KMS-11 (cell line): ENCODE data around the gene AUTS2.

Experiments
- H2AFZ ChIP-seq: fragments of 200-600 bp; sonication (generic); 2 replicates; pipeline ENCODE4 v1.6.1; 2016; ENCODE audit warnings: antibody characterized with exemption, mixed run types, low read depth
- H3K27ac ChIP-seq: fragments of 200-600 bp; sonication (generic); 2 replicates; pipeline ENCODE4 v1.6.1; 2016; ENCODE audit warnings: mild to moderate bottlenecking, mixed run types
- H3K27me3 ChIP-seq: fragments of 200-600 bp; sonication (generic); 2 replicates; pipeline ENCODE4 v1.6.1; 2017; ENCODE audit warnings: mild to moderate bottlenecking, low read depth, mixed run types, moderate library complexity; ENCODE audit not compliant: insufficient read depth
- H3K36me3 ChIP-seq: fragments of 200-600 bp; sonication (generic); 2 replicates; pipeline ENCODE4 v1.6.1; 2017; ENCODE audit warnings: mild to moderate bottlenecking, mixed run types; ENCODE audit not compliant: insufficient read depth
- H3K4me1 ChIP-seq: fragments of 200-600 bp; sonication (generic); 2 replicates; pipeline ENCODE4 v1.6.1; 2016; ENCODE audit warnings: mild to moderate bottlenecking, low read depth, mixed run types; ENCODE audit not compliant: poor library complexity, severe bottlenecking
- H3K4me2 ChIP-seq: fragments of 200-600 bp; sonication (generic); 2 replicates; pipeline ENCODE4 v1.7.0; 2016; ENCODE audit warnings: mild to moderate bottlenecking, mixed run types
- H3K4me3 ChIP-seq: fragments of 200-600 bp; sonication (generic); IDR thresholded peaks from 2 replicates; pipeline ENCODE4 v1.6.1; 2017; ENCODE audit warnings: low read depth, low read length, mixed read lengths; ENCODE audit not compliant: insufficient read depth
- H3K79me2 ChIP-seq: fragments of 200-600 bp; sonication (generic); 2 replicates; pipeline ENCODE4 v1.6.1; 2016; ENCODE audit warnings: low read depth, mixed run types; ENCODE audit not compliant: insufficient read depth
- H3K9ac ChIP-seq: fragments of 200-600 bp; sonication (generic); 2 replicates; pipeline ENCODE4 v1.6.1; 2016; ENCODE audit warnings: mild to moderate bottlenecking, mixed run types
- H4K20me1 ChIP-seq: fragments of 200-600 bp; sonication (generic); 2 replicates; pipeline ENCODE4 v1.6.1; 2016; ENCODE audit warnings: mild to moderate bottlenecking, mixed run types; ENCODE audit not compliant: insufficient read depth
- TF ChIP-seq, protein P1 (sequence below): fragments of 200-600 bp; sonication (generic); conservative IDR thresholded peaks from 2 replicates; pipeline ENCODE4 v1.6.1; 2017; ENCODE audit warnings: low read depth, mild to moderate bottlenecking, antibody characterized with exemption, low read length, moderate library complexity, mixed read lengths

AUTS2 gene

DNA sequence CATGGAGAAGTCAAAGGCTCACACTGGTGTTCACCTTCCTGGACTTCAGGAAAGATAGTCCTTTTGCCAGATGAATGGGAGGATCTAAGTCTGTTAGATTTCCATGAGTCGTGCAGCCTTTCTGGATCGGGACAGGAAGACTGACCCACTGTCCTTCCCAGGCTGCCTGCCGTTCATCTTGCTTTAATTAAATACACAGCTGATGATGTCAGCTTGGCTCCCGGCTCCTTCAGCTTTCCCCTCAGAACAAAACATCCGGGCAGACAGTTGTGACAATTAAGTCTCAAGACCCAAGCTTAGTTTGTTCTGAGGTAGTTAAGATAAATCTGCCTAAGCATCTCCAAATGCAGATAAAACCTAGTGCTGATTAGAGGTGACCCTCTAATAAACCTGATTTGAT, 58.6 kb downstream of the AUTS2 start:
- Histone ChIP-seq H3K4me1 (peaks cover 7% of the 10 kb centered on the region), H3K27me3 (no peaks in the 10 kb centered on the region), H3K79me2 (no peaks in the 10 kb centered on the region), H4K20me1 (no peaks in the 10 kb centered on the region), H2AFZ (no peak overlapping the region), H3K9ac (no peak overlapping the region), H3K27ac (no peak overlapping the region), H3K36me3 (no peaks in the 10 kb centered on the region), H3K4me3 (no peak overlapping the region), H3K4me2 (no peak overlapping the region)
- TF ChIP-seq, protein P1, sequence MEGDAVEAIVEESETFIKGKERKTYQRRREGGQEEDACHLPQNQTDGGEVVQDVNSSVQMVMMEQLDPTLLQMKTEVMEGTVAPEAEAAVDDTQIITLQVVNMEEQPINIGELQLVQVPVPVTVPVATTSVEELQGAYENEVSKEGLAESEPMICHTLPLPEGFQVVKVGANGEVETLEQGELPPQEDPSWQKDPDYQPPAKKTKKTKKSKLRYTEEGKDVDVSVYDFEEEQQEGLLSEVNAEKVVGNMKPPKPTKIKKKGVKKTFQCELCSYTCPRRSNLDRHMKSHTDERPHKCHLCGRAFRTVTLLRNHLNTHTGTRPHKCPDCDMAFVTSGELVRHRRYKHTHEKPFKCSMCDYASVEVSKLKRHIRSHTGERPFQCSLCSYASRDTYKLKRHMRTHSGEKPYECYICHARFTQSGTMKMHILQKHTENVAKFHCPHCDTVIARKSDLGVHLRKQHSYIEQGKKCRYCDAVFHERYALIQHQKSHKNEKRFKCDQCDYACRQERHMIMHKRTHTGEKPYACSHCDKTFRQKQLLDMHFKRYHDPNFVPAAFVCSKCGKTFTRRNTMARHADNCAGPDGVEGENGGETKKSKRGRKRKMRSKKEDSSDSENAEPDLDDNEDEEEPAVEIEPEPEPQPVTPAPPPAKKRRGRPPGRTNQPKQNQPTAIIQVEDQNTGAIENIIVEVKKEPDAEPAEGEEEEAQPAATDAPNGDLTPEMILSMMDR, result no peak

DNA sequence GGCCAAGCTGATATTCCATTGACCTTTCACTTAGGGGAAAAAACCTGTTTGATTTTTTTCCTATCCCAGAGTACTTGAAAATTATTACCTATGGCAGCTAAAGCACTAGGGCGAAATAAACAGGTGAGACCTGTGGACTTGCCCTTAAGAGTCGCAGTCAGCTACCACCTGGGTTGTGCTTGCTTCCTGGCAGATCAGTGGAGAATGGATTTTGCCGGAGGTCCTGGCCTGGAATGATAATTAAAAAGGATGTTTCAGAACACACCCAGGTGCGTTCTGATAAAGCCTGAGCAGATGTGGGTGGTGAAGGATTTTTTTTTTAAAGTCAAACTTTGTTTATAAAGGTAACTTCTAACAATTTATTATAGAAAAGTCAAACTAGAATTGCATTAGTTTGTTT, 59.1 kb downstream of the AUTS2 start:
- Histone ChIP-seq H3K4me2 (no peak overlapping the region), H4K20me1 (no peaks in the 10 kb centered on the region), H3K27me3 (no peaks in the 10 kb centered on the region), H3K4me3 (no peak overlapping the region), H3K27ac (no peak overlapping the region), H3K4me1 (peaks cover 7% of the 10 kb centered on the region), H3K79me2 (no peaks in the 10 kb centered on the region), H3K36me3 (no peaks in the 10 kb centered on the region), H3K9ac (no peak overlapping the region), H2AFZ (no peak overlapping the region)
- TF ChIP-seq, protein P1, result no peak

DNA sequence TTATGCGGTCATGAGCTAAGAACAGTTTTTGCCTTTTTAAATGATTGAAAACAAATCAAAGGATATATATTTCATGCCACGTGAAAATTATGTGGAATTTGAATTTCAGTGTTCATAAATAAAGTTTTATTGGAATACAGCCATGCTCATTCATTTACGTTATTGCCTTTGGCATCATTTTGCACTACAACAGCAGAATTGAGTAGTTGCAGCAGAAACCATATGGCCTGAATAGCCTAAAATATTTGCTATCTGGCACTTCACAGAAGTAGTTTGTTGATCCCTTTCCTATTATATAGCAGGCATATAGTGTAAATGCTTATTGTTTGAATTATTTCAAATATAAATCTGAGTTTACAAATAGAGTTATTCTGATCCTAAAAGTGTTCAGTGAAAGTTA, 59.7 kb downstream of the AUTS2 start:
- H3K9ac ChIP-seq, result no peak overlapping the region
- no peak overlapping the region for H2AFZ ChIP-seq
- no peak overlapping the region for H3K4me3 ChIP-seq
- peaks cover 7% of the 10 kb centered on the region for H3K4me1 ChIP-seq
- no peaks in the 10 kb centered on the region for H3K36me3 ChIP-seq
- no peaks in the 10 kb centered on the region for H3K27me3 ChIP-seq
- no peaks in the 10 kb centered on the region for H4K20me1 ChIP-seq
- no peak overlapping the region for H3K27ac ChIP-seq
- no peak overlapping the region for H3K4me2 ChIP-seq
- TF ChIP-seq, protein P1, result no peak
- H3K79me2 ChIP-seq, result no peaks in the 10 kb centered on the region

DNA sequence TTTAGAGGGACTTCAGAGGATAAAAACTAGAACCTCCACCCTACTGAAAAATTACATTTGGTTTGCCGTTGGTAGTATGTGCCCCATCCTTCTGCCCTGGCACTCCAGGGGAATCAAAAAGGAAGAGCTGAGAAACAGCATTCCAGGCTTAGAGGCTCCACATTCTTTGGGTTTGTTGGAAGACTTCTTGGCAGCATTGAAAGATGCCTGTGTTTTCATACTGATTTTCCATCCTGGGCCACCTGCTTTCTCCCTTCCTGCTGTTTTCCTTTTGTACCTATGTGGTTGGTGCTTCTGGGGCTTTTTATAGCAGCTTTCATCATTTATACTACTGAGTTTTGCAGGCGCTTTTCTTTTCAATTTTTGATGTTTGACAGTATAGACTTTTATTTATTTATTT, 61.7 kb downstream of the AUTS2 start:
- Histone ChIP-seq H3K27ac (no peak overlapping the region), H3K79me2 (no peaks in the 10 kb centered on the region), H3K4me2 (no peak overlapping the region), H4K20me1 (no peaks in the 10 kb centered on the region), H2AFZ (no peak overlapping the region), H3K36me3 (no peaks in the 10 kb centered on the region), H3K4me3 (no peak overlapping the region), H3K9ac (no peak overlapping the region), H3K27me3 (no peaks in the 10 kb centered on the region), H3K4me1 (peaks cover 8% of the 10 kb centered on the region)
- TF ChIP-seq, protein P1, result no peak

DNA sequence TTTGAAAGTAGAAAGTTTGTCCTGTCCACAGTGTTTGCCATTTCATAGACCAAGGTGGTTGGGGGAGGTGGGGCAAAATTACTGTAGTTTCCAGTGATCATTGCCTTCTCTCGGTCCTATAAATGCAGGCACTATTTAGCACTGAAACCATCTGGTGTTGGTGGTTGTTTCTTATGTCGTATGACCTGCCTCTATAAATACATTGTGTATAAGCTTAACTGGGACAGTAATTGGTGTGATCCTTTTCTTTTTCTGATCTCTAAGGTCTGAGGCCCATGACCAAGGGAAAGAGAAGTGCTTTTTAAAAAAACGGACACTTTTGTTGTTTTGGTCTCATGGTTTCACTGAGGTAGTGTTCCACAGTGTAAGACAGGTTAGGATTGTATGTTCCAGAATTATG, 63.1 kb downstream of the AUTS2 start:
- peaks cover 7% of the 10 kb centered on the region for H3K4me1 ChIP-seq
- H4K20me1 ChIP-seq, result no peaks in the 10 kb centered on the region
- H3K27me3 ChIP-seq, result no peaks in the 10 kb centered on the region
- no peak overlapping the region for H3K4me2 ChIP-seq
- H3K4me3 ChIP-seq, result no peak overlapping the region
- H3K36me3 ChIP-seq, result no peaks in the 10 kb centered on the region
- no peak overlapping the region for H3K9ac ChIP-seq
- no peak overlapping the region for H2AFZ ChIP-seq
- H3K79me2 ChIP-seq, result no peaks in the 10 kb centered on the region
- TF ChIP-seq, protein P1, result no peak
- no peak overlapping the region for H3K27ac ChIP-seq
